GM12874 (cell line): Measurements from ENCODE around the gene KRT25.

Experiments used
- CTCF ChIP-seq: IDR thresholded peaks from 2 replicates; pipeline ENCODE4 v1.5.1; 2011; ENCODE audit warnings: low read depth, mild to moderate bottlenecking, control low read depth, low read length, moderate library complexity; ENCODE audit not compliant: insufficient read depth

Gene KRT25

GRCh38 chr17:40753804-40754203 lies 1.3 kb downstream of the KRT25 start:
- TF ChIP-seq CTCF, result no peak

DNA sequence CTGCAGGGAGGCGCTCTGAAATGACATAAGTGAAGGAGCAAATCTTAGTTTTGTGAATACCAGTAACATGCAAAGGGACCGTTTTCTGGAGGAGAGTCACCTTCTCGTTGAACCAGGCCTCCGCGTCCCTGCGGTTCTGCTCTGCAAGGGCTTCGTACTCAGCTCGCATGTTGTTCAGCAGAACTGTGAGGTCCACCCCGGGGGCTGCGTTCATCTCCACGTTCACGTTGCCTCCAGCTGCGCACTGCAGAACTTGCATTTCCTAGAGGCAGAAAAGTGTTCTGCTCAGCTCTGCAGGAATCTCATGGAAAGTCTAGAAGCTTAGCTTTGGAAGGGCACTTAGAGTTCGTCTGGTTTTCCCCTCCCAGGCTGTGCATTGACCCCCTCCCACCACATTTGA lies 4.1 kb downstream of the KRT25 start:
- no peak for TF ChIP-seq CTCF

DNA sequence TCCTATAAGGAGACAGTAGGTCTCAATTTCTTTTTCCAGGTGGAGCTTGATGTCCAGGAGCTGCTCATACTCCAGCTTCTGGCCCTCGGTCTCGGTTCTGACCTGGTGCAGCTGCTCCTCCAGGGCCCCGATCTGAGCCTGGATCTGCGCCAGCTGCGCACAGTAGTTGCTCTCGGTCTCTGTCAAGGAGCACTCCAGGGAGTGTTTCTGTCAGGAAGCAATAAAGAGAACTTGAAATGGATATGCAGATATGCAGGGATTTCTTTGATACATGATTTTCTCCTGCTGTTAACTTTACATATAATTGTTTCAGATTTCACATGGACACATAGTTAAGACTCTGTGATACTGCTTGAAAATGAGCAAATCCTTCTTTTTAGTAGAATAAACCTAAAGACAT lies 4.7 kb downstream of the KRT25 start:
- no peak for TF ChIP-seq CTCF

DNA sequence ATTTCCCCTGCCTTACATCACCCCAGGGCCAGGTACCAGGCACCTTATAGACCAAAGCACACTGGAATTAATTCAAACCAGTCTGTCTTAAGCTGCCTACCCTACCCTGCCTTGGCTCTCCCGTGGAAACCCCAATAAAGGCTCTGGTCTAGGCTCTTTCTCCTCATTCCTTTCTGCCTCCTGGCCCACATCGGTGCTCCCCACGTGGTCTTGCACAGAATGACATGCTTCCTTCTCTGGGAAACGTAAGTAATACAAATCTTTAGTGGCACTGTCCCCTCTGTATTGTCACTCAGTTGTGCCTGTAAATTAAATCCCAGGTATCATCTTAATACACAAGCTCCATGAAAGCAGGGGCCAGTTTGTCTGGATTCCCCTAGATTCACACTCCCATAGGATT lies 16.6 kb downstream of the KRT25 start:
- no peak for TF ChIP-seq CTCF

GRCh38 chr17:40735016-40735415 lies 20.1 kb downstream of the KRT25 start:
- no peak for TF ChIP-seq CTCF

DNA sequence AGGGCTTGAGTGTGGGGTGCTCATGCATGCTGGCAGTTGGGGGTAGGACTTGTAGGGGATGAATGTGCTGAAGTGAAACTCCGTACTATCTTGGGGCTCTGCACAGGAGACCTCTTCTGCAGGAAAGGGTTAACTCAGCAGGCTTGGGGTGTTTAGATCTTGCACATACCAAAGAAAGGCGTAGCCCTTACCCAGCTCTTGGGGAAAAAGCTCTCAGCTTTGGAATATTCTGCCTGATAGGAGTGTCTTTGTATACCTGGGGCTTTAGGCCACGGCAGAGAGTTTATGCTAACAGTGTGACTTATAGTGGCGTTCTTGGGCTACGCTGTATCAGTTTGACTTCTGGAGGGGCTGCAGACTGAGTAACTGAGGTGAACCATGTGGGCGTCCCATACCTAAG lies 21.1 kb downstream of the KRT25 start:
- TF ChIP-seq CTCF, result no peak

DNA sequence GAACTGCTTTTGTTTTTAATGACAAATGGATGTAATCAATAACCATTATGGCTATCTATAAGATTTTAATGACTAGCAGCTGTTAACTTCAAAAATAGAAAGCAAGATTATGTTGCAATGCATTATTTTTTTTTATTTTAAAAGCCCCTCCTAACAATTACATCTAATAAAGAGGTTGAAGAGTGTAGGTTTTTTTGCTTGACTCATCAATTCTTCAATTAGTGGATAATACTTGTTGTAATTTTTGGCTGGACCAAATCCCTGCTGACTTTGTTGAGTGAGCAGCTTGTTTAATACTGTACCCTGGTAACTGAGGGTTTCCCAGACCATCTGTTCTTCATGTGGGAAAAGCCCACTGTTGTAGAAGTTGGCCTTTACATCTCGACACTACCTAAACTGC lies 24.2 kb downstream of the KRT25 start:
- TF ChIP-seq CTCF, result no peak
